Endothelial cell of umbilical vein (primary cell): Measurements from ENCODE around the gene DUS1L. TPM values are rescaled to one million over a fixed set of nuclear protein-coding genes. Genes with fewer than 3 reads are reported as not detected.

ENCODE experiments used
- BruUV-seq: library from RNA; stranded (reverse); fragments of 400-500 nt; replicated peaks from 2 replicates; lab custom pipeline; 2021; lab: Mats Ljungman, UMichigan
- CTCF ChIA-PET: fragments of 300-600, 350-600 bp; sonication (Branson Sonifier 250); formaldehyde crosslinking; loops from one replicate; lab custom pipeline; 2021; ENCODE audit warnings: antibody characterized with exemption, inconsistent platforms; lab: Charles Lee
- POLR2A ChIA-PET: fragments of 300-600, 350-600 bp; sonication (Branson Sonifier 250); formaldehyde crosslinking; loops from one replicate; lab custom pipeline; 2021; ENCODE audit warnings: antibody characterized with exemption, inconsistent platforms; lab: Charles Lee
- DNase-seq: peaks from one replicate; pipeline ENCODE4 v3.0.0-alpha.2; 2011; ENCODE audit warnings: low read depth, low spot score
- FAIRE-seq: peaks from 2 replicates; lab custom pipeline; 2011; peaks lifted over from hg19 to GRCh38; lab: Jason Lieb, UNC
- H2AFZ ChIP-seq: 2 replicates; pipeline ENCODE4 v1.6.0; 2012; ENCODE audit warnings: low read depth, low read length, control low read depth, inconsistent platforms
- H3K27ac ChIP-seq: 2 replicates; pipeline ENCODE4 v1.5.1; 2011; ENCODE audit warnings: low read depth, mild to moderate bottlenecking, control low read depth, low read length, moderate library complexity; ENCODE audit not compliant: insufficient read depth
- H3K27me3 ChIP-seq, 2 experiments: 2 replicates each; pipeline versions ENCODE4 v1.6.0 to v1.6.1; 2011; ENCODE audit warnings: low read length in 2 of 2, mixed read lengths in 1 of 2; ENCODE audit not compliant: control insufficient read depth in 2 of 2, insufficient read depth in 2 of 2
- H3K36me3 ChIP-seq, 2 experiments: 2 replicates in 1 of 2; 3 replicates in 1 of 2; pipeline ENCODE4 v1.5.1; 2011; ENCODE audit warnings: low read length in 2 of 2, mild to moderate bottlenecking in 1 of 2, moderate library complexity in 1 of 2; ENCODE audit not compliant: control insufficient read depth in 2 of 2, insufficient read depth in 2 of 2; ENCODE audit errors: extremely low read depth in 1 of 2
- H3K4me1 ChIP-seq: 3 replicates; pipeline ENCODE4 v1.5.1; 2011; ENCODE audit warnings: mild to moderate bottlenecking, low read length; ENCODE audit not compliant: control insufficient read depth, insufficient read depth; ENCODE audit errors: extremely low read depth
- H3K4me2 ChIP-seq: 2 replicates; pipeline ENCODE4 v1.6.1; 2011; ENCODE audit warnings: low read length, control low read depth, mixed read lengths; ENCODE audit not compliant: insufficient read depth
- H3K4me3 ChIP-seq, 3 experiments: fragments of 200-600 bp in 1 of 3; sonication (generic), shearing (Covaris generic) in 1 of 3; replicated peaks in 1 of 3; 2 replicates each; pipeline ENCODE4 v1.5.1; 2011 to 2016; ENCODE audit warnings: control low read depth in 3 of 3, low read length in 3 of 3, mild to moderate bottlenecking in 2 of 3, inconsistent platforms in 1 of 3, low read depth in 1 of 3, moderate library complexity in 1 of 3; ENCODE audit not compliant: insufficient read depth in 1 of 3
- H3K79me2 ChIP-seq: 2 replicates; pipeline ENCODE4 v1.6.0; 2012; ENCODE audit warnings: low read length, inconsistent platforms; ENCODE audit not compliant: control insufficient read depth, insufficient read depth
- H3K9ac ChIP-seq: replicated peaks from 2 replicates; pipeline ENCODE3; 2011; ENCODE audit warnings: low read length, control low read depth; ENCODE audit not compliant: insufficient read depth; ENCODE audit errors: extremely low read depth
- H3K9me1 ChIP-seq: replicated peaks from 3 replicates; pipeline ENCODE4 v1.6.0; 2011; ENCODE audit warnings: mild to moderate bottlenecking, low read length; ENCODE audit not compliant: control insufficient read depth, insufficient read depth; ENCODE audit errors: extremely low read depth
- H3K9me3 ChIP-seq: replicated peaks from 2 replicates; pipeline ENCODE4 v1.5.1; 2012; ENCODE audit warnings: low read length, inconsistent platforms; ENCODE audit not compliant: control insufficient read depth, insufficient read depth
- H4K20me1 ChIP-seq: replicated peaks from 2 replicates; pipeline ENCODE3; 2011; ENCODE audit warnings: mild to moderate bottlenecking, low read length; ENCODE audit not compliant: control insufficient read depth, insufficient read depth; ENCODE audit errors: extremely low read depth
- EZH2 ChIP-seq: IDR thresholded peaks from 2 replicates; pipeline ENCODE4 v1.6.1; 2012; ENCODE audit warnings: borderline replicate concordance, low read depth, mild to moderate bottlenecking, moderate library complexity, low read length, inconsistent platforms; ENCODE audit not compliant: severe bottlenecking
- FOS ChIP-seq: IDR thresholded peaks from 2 replicates; pipeline ENCODE4 v1.6.1; 2011; ENCODE audit warnings: mild to moderate bottlenecking, low read length, moderate library complexity, borderline replicate concordance; ENCODE audit not compliant: insufficient read depth
- GATA2 ChIP-seq: IDR thresholded peaks from 2 replicates; pipeline ENCODE4 v1.7.0; 2011; ENCODE audit warnings: low read depth, mild to moderate bottlenecking, moderate library complexity, mixed read lengths, low read length; ENCODE audit not compliant: insufficient read length, insufficient read depth
- JUN ChIP-seq: IDR thresholded peaks from 2 replicates; pipeline ENCODE4 v1.6.1; 2011; ENCODE audit warnings: borderline replicate concordance, low read depth; ENCODE audit not compliant: insufficient read length, insufficient read depth
- MYC ChIP-seq: IDR thresholded peaks from one replicate; pipeline ENCODE4 v1.6.1; 2011; ENCODE audit warnings: mild to moderate bottlenecking, low read depth, low read length
- POLR2A ChIP-seq: IDR thresholded peaks from 2 replicates; pipeline ENCODE4 v1.6.1; 2012; ENCODE audit warnings: low read depth, mild to moderate bottlenecking, control low read depth, low read length
- POLR2AphosphoS5 ChIP-seq: IDR thresholded peaks from 2 replicates; pipeline ENCODE4 v1.6.1; 2012; ENCODE audit warnings: low read depth, mild to moderate bottlenecking, control low read depth, low read length, moderate library complexity; ENCODE audit not compliant: insufficient read depth
- dilution Hi-C: fragments of 300-500 bp; cut with MboI; formaldehyde crosslinking; loops from one replicate; pipeline ENCODE4 v1.15.0; 2019; ENCODE audit warnings: low sequenced_read_pairs; ENCODE audit not compliant: extremely low pct_ligation_motif_present
- intact Hi-C: fragments of 100-400 bp; cut with micrococcal nuclease; formaldehyde crosslinking; loops from one replicate; pipeline ENCODE4 v1.10.0; 2022
- polyA plus RNA-seq, 4 experiments: library from polyadenylated mRNA; depleted of rRNA in 3 of 4; stranded (reverse) in 3 of 4; unstranded in 1 of 4; fragments of >200 nt; gene quantifications; 2 replicates each; pipeline versions ENCODE4 v1.2.1 to v1.2.3, GENCODE V29; 2011 to 2012; ENCODE audit warnings: missing spikeins in 1 of 4
- total RNA-seq: library from RNA; stranded (reverse); gene quantifications from 2 replicates; pipeline ENCODE4 v1.2.3, GENCODE V29; 2021
- TF ChIP-seq, protein P1 (sequence below): IDR thresholded peaks from 2 replicates; pipeline ENCODE4 v1.6.1; 2011; ENCODE audit not compliant: insufficient read depth, insufficient read length
- TF ChIP-seq, protein P2 (sequence below), 2 donors: IDR thresholded peaks; 1 replicate in 1 of 2; 2 replicates in 1 of 2; pipeline ENCODE4 v1.5.1; 2011; ENCODE audit warnings: low read length in 2 of 2, mild to moderate bottlenecking in 2 of 2, moderate library complexity in 2 of 2, control low read depth in 1 of 2, inconsistent platforms in 1 of 2, low read depth in 1 of 2; ENCODE audit not compliant: insufficient read depth in 1 of 2; ENCODE audit errors: extremely low read depth in 1 of 2

DUS1L gene
- total and polyA plus RNA-seq, 2 donors (not counting 3 experiments of a cell fraction or from before 2014, with no cell fraction given), result 60.1 to 92.9 TPM

DNA sequence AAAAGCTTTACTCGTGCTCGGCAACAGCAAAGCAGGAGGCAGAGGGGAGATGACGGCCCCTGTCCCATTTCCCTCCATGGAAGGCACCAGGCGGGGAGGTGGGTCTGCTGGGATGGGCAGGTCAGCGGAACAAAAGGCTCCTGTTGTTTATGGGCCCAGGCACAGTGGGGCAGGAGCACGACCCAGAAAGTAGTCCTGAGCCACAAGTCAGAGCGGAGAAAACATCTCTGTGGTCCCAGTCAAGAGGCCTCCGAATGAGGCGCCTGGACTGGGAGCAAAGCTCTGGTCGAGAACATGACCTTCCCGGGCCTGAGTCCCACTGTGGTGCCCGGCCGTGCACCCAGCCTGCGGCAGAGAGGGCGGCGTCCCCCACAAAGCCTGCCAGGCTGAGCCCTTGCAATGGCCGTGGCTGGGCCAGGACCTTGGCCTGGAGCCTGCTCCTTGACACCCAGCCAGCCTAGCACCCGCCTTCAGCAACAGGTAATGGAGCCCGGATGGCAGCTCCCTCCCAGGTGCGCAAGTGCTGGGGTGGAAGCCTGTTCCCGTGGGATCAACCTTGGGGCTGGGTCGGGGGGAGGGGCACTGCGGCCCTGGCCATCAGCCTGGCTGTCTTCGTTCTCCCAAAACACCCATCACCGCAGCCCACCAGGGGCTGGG lies 17.6 kb downstream of the DUS1L start:
- BruUV-seq, result no TSS peak
- CTCF ChIA-PET, result interaction anchor here (0.8 kb wide), 1 partner anchor 10 kb away, joined by 4 read pairs; the partner anchor contains the start of gene DCXR
- dilution Hi-C loops, result no loop called here

More for the DNA sequence above, 17.6 kb downstream of the DUS1L start:
- Histone ChIP-seq H3K79me2 (peaks cover 10% of the 10 kb centered on the region), H3K4me1 (peaks cover 11% of the 10 kb centered on the region), H3K9me3 (no peaks in the 10 kb centered on the region), H4K20me1 (no peaks in the 10 kb centered on the region), H3K27me3 (no peaks in the 10 kb centered on the region), H3K4me2 (no peak overlapping the region), H3K9me1 (no peaks in the 10 kb centered on the region), H3K4me3 (no peak overlapping the region), H3K27ac (no peak overlapping the region), H3K9ac (no peak overlapping the region), H2AFZ (no peak overlapping the region), H3K36me3 (peaks cover 0 to 7% of the 10 kb centered on the region in 2 experiments)
- DNase-seq (no peak), FAIRE-seq (no peak)
- TF ChIP-seq, protein P1, sequence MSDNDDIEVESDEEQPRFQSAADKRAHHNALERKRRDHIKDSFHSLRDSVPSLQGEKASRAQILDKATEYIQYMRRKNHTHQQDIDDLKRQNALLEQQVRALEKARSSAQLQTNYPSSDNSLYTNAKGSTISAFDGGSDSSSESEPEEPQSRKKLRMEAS, result no peak
- TF ChIP-seq EZH2 (no peak), MYC (no peak), POLR2AphosphoS5 (no peak), POLR2A (no peak), FOS (no peak), JUN (no peak), GATA2 (no peak)
- TF ChIP-seq, protein P2, sequence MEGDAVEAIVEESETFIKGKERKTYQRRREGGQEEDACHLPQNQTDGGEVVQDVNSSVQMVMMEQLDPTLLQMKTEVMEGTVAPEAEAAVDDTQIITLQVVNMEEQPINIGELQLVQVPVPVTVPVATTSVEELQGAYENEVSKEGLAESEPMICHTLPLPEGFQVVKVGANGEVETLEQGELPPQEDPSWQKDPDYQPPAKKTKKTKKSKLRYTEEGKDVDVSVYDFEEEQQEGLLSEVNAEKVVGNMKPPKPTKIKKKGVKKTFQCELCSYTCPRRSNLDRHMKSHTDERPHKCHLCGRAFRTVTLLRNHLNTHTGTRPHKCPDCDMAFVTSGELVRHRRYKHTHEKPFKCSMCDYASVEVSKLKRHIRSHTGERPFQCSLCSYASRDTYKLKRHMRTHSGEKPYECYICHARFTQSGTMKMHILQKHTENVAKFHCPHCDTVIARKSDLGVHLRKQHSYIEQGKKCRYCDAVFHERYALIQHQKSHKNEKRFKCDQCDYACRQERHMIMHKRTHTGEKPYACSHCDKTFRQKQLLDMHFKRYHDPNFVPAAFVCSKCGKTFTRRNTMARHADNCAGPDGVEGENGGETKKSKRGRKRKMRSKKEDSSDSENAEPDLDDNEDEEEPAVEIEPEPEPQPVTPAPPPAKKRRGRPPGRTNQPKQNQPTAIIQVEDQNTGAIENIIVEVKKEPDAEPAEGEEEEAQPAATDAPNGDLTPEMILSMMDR (IDR thresholded peaks at IDR 0.05; ENCODE audit: extremely low read depth in 1 of 2, insufficient read depth in 1 of 2, low read depth in 1 of 2, low read length in 2 of 2), result no peak
- POLR2A ChIA-PET, result no interaction called here
- intact Hi-C loops, result no loop called here
